A673 (cell line): ENCODE results near the gene SLC16A12. TPM values are rescaled to one million over a fixed set of nuclear protein-coding genes. Genes with fewer than 3 reads are reported as not detected.

Experiments
- BruUV-seq: library from RNA; stranded (reverse); fragments of 400-500 nt; replicated peaks from 2 replicates; lab custom pipeline; 2021; lab: Mats Ljungman, UMichigan
- CTCF ChIA-PET: fragments of 300-600 bp; sonication (Branson Sonifier 250); formaldehyde crosslinking; loops from one replicate; lab custom pipeline; 2022; ENCODE audit warnings: antibody characterized with exemption; lab: Charles Lee
- POLR2A ChIA-PET: fragments of 300-600 bp; sonication (Branson Sonifier 250); formaldehyde crosslinking; loops from one replicate; lab custom pipeline; 2022; ENCODE audit warnings: antibody characterized with exemption; ENCODE audit not compliant: low non-redundant PET; lab: Charles Lee
- DNase-seq: peaks from one replicate; pipeline ENCODE4 v3.0.0-alpha.2; 2015; ENCODE audit warnings: low spot score
- H3K27ac ChIP-seq: fragments of 200-600 bp; sonication (generic); 2 replicates; pipeline ENCODE4 v1.5.1; 2016; ENCODE audit warnings: mixed run types, low read depth, mild to moderate bottlenecking, mixed read lengths, antibody characterized with exemption, low read length; ENCODE audit not compliant: poor library complexity, severe bottlenecking
- H3K27me3 ChIP-seq: fragments of 200-600 bp; sonication (generic); replicated peaks from 2 replicates; pipeline ENCODE4 v1.6.1; 2017; ENCODE audit warnings: mixed run types, low read depth, mild to moderate bottlenecking, mixed read lengths, antibody characterized with exemption, low read length; ENCODE audit not compliant: insufficient read depth, poor library complexity
- H3K36me3 ChIP-seq: fragments of 200-600 bp; sonication (generic); 2 replicates; pipeline ENCODE4 v1.6.1; 2016; ENCODE audit warnings: mixed run types, mild to moderate bottlenecking, mixed read lengths, antibody characterized with exemption, low read length; ENCODE audit not compliant: insufficient read depth, poor library complexity, severe bottlenecking
- H3K4me1 ChIP-seq: fragments of 200-600 bp; sonication (generic); 2 replicates; pipeline ENCODE4 v1.6.1; 2017; ENCODE audit warnings: mixed run types, mild to moderate bottlenecking, mixed read lengths, antibody characterized with exemption, low read length; ENCODE audit not compliant: insufficient read depth, poor library complexity, severe bottlenecking
- H3K4me3 ChIP-seq: fragments of 200-600 bp; sonication (generic); 2 replicates; pipeline ENCODE4 v1.5.1; 2016; ENCODE audit warnings: low read depth, mixed run types, mild to moderate bottlenecking, mixed read lengths, low read length; ENCODE audit not compliant: poor library complexity, severe bottlenecking
- H3K9me3 ChIP-seq: fragments of 200-600 bp; sonication (generic); 2 replicates; pipeline ENCODE4 v1.6.1; 2016; ENCODE audit warnings: mixed run types, low read depth, mild to moderate bottlenecking, mixed read lengths, antibody characterized with exemption, low read length; ENCODE audit not compliant: poor library complexity, severe bottlenecking
- EZH2 ChIP-seq: fragments of 200-600 bp; sonication (generic); IDR thresholded peaks from 2 replicates; pipeline ENCODE4 v1.6.1; 2017; ENCODE audit warnings: borderline replicate concordance, low read depth, mild to moderate bottlenecking, mixed read lengths, antibody characterized with exemption, low read length; ENCODE audit not compliant: poor library complexity, severe bottlenecking
- intact Hi-C: fragments of 100-400 bp; cut with micrococcal nuclease; formaldehyde crosslinking; loops from one replicate; pipeline ENCODE4 v1.10.0; 2022; ENCODE audit not compliant: unreplicated experiment
- total RNA-seq: library from RNA; stranded (reverse); gene quantifications from 2 replicates; pipeline ENCODE4 v1.2.3, GENCODE V29; 2021
- TF ChIP-seq, protein P1 (sequence below): fragments of 300-800, 200-600 bp; sonication (generic); conservative IDR thresholded peaks from 2 replicates; pipeline ENCODE4 v1.5.1; 2017; ENCODE audit warnings: low read depth, mild to moderate bottlenecking, antibody characterized with exemption, low read length, moderate library complexity, mixed read lengths

Gene SLC16A12
- total RNA-seq, 1 experiment from 2014 or later, result 0.54 TPM

DNA sequence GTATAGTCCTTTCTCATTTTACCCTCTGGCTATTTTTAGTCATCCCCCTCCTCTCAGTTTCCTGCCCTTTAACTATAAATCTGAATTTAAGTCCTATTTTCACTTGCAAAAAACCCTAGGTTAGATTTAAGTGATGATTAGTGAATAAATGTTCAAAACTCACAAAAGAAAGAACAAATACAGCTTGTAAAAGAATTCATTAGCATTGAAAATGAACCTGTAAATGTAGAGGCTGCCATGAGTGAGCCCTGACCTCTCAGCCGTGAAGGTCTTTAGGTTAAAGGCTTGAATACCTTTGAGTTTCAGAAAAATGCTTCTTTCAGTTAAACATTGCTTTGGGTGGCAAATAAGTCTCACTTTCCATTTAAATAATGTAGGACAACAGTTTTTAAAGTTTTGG, 2.0 kb upstream of the SLC16A12 start:
- H3K27me3 ChIP-seq, result no peaks in the 10 kb centered on the region
- no peaks in the 10 kb centered on the region for H3K36me3 ChIP-seq
- intact Hi-C loops, result no loop called here
- H3K4me3 ChIP-seq, result no peak overlapping the region
- no peak overlapping the region for H3K27ac ChIP-seq
- no peaks in the 10 kb centered on the region for H3K9me3 ChIP-seq
- no peak for TF ChIP-seq EZH2
- TF ChIP-seq, protein P1, sequence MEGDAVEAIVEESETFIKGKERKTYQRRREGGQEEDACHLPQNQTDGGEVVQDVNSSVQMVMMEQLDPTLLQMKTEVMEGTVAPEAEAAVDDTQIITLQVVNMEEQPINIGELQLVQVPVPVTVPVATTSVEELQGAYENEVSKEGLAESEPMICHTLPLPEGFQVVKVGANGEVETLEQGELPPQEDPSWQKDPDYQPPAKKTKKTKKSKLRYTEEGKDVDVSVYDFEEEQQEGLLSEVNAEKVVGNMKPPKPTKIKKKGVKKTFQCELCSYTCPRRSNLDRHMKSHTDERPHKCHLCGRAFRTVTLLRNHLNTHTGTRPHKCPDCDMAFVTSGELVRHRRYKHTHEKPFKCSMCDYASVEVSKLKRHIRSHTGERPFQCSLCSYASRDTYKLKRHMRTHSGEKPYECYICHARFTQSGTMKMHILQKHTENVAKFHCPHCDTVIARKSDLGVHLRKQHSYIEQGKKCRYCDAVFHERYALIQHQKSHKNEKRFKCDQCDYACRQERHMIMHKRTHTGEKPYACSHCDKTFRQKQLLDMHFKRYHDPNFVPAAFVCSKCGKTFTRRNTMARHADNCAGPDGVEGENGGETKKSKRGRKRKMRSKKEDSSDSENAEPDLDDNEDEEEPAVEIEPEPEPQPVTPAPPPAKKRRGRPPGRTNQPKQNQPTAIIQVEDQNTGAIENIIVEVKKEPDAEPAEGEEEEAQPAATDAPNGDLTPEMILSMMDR, result no peak
- POLR2A ChIA-PET, result no interaction called here
- DNase-seq, result no peak
- peaks cover 5% of the 10 kb centered on the region for H3K4me1 ChIP-seq
- no TSS peak for BruUV-seq
- CTCF ChIA-PET, result no interaction called here

DNA sequence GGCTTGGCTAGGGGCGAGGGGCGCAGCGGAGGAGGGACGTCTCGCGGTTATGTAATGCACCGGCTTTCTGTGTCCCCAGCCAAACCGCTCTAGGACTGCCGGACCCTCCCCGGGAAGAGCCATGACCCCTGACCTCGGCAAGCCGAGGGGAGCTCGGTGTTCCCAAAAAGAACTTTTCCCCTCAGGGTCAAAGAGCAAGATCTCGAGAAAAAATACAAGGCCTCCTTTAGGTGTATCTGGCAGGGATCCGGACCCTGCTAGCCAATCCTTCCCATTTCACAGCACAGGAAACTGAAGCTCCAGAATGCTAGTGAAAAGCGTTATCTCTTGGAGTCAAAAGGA, 590 bp upstream of the SLC16A12 start:
- ChIA-PET CTCF (no interaction called here), POLR2A (interaction anchor here (0.5 kb wide), 1 partner anchor 15 kb away, joined by 3 read pairs; no protein-coding TSS in a partner anchor)
- intact Hi-C loops, result no loop called here
- Histone ChIP-seq H3K27me3 (no peaks in the 10 kb centered on the region), H3K4me1 (peaks cover 5% of the 10 kb centered on the region), H3K9me3 (no peaks in the 10 kb centered on the region), H3K36me3 (no peaks in the 10 kb centered on the region), H3K4me3 (peak overlapping the region; percentile 48), H3K27ac (no peak overlapping the region)
- DNase-seq, result no peak
- BruUV-seq, result no TSS peak
- TF ChIP-seq, protein P1, result no peak
- no peak for TF ChIP-seq EZH2

DNA sequence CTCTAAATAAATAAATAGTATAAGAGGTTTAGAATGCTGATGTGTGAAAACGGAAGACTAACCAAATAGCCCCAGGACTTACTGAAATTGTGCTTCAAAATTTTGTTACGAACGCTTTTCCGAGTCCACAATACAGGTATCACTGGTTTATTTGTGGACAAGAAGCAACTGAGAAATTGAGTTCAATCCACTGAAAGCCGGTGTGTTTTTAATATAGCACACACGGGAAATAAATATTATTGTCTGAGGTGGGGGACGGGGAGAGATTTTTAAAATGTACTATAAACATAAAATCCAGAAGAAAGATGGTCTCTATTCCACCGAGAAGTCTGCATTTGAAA, 598 bp downstream of the SLC16A12 start:
- intact Hi-C loops, result no loop called here
- Histone ChIP-seq H3K4me3 (peak overlapping the region; percentile 48), H3K4me1 (peaks cover 5% of the 10 kb centered on the region), H3K9me3 (no peaks in the 10 kb centered on the region), H3K27me3 (no peaks in the 10 kb centered on the region), H3K36me3 (no peaks in the 10 kb centered on the region), H3K27ac (no peak overlapping the region)
- DNase-seq, result no peak
- POLR2A ChIA-PET, result no interaction called here
- CTCF ChIA-PET, result interaction anchor here (0.6 kb wide), 1 partner anchor 1993 kb away, joined by 8 read pairs; no protein-coding TSS in a partner anchor
- TF ChIP-seq, protein P1, result no peak
- TF ChIP-seq EZH2, result no peak
- BruUV-seq, result no TSS peak
